GM23338 (cell line): Measurements from ENCODE around the gene XPNPEP1. TPM values are rescaled to one million over a fixed set of nuclear protein-coding genes. Genes with fewer than 3 reads are reported as not detected.

Source experiments
- ATAC-seq: fragments of 200-7000 bp; cut with Tn5 transposase; 3 replicates; pipeline ENCODE4 v1.9.1; 2020
- DNase-seq: peaks from one replicate; pipeline ENCODE4 v3.0.0-alpha.2; 2015; ENCODE audit warnings: low spot score
- H2AFZ ChIP-seq: fragments of 200-600 bp; sonication (generic); 2 replicates; pipeline ENCODE4 v1.8.0; 2016; ENCODE audit warnings: antibody characterized with exemption, mild to moderate bottlenecking, moderate library complexity
- H3F3A ChIP-seq: fragments of 200-600 bp; sonication (generic); replicated peaks from 2 replicates; pipeline ENCODE4 v1.8.0; 2017; ENCODE audit warnings: antibody characterized with exemption, mixed run types, low read depth
- H3K27ac ChIP-seq: fragments of 200-600 bp; sonication (generic); 2 replicates; pipeline ENCODE4 v1.6.1; 2016; ENCODE audit warnings: low read depth
- H3K27me3 ChIP-seq: fragments of 200-600 bp; sonication (generic); 2 replicates; pipeline ENCODE4 v1.8.0; 2016; ENCODE audit warnings: mild to moderate bottlenecking, mixed run types, moderate library complexity; ENCODE audit not compliant: insufficient read depth
- H3K36me3 ChIP-seq: fragments of 200-600 bp; sonication (generic); 2 replicates; pipeline ENCODE4 v1.8.0; 2016; ENCODE audit warnings: mild to moderate bottlenecking; ENCODE audit not compliant: insufficient read depth
- H3K4me1 ChIP-seq: fragments of 200-600 bp; sonication (generic); 2 replicates; pipeline ENCODE4 v1.8.0; 2016; ENCODE audit warnings: mild to moderate bottlenecking, moderate library complexity; ENCODE audit not compliant: insufficient read depth
- H3K4me2 ChIP-seq: fragments of 200-600 bp; sonication (generic); 2 replicates; pipeline ENCODE4 v1.7.1; 2017; ENCODE audit warnings: mixed run types
- H3K4me3 ChIP-seq: fragments of 200-600 bp; sonication (generic); 2 replicates; pipeline ENCODE4 v1.6.1; 2016; ENCODE audit warnings: mixed run types
- H3K79me2 ChIP-seq: fragments of 200-600 bp; sonication (generic); replicated peaks from 2 replicates; pipeline ENCODE4 v1.8.0; 2017; ENCODE audit warnings: mild to moderate bottlenecking; ENCODE audit not compliant: insufficient read depth
- H3K9me2 ChIP-seq: fragments of 200-600 bp; sonication (generic); 2 replicates; pipeline ENCODE4 v1.8.0; 2017; ENCODE audit not compliant: insufficient read depth
- H4K20me1 ChIP-seq: fragments of 200-600 bp; sonication (generic); replicated peaks from 2 replicates; pipeline ENCODE4 v1.8.0; 2017; ENCODE audit warnings: mild to moderate bottlenecking; ENCODE audit not compliant: insufficient read depth
- H3K27ac Mint-ChIP-seq: 2 replicates; pipeline ENCODE4 v1.8.0; 2020; ENCODE audit warnings: inconsistent platforms, mild to moderate bottlenecking, moderate library complexity, mixed read lengths
- H3K27me3 Mint-ChIP-seq: 3 replicates; pipeline ENCODE4 v1.8.0; 2022; ENCODE audit warnings: low read depth, mild to moderate bottlenecking, moderate library complexity, mixed read lengths, inconsistent platforms; ENCODE audit not compliant: insufficient read depth, poor library complexity
- H3K36me3 Mint-ChIP-seq: 3 replicates; pipeline ENCODE4 v1.8.0; 2021; ENCODE audit warnings: low read depth, mild to moderate bottlenecking, inconsistent platforms, moderate library complexity, mixed read lengths
- H3K4me1 Mint-ChIP-seq: 3 replicates; pipeline ENCODE4 v1.8.0; 2020; ENCODE audit warnings: mild to moderate bottlenecking, inconsistent platforms, mixed read lengths
- H3K4me3 Mint-ChIP-seq: 3 replicates; pipeline ENCODE4 v1.8.0; 2021; ENCODE audit warnings: moderate library complexity, mild to moderate bottlenecking, inconsistent platforms, mixed read lengths
- H3K9me3 Mint-ChIP-seq: 3 replicates; pipeline ENCODE4 v1.8.0; 2020; ENCODE audit warnings: moderate library complexity, mild to moderate bottlenecking, inconsistent platforms, mixed read lengths
- CREB1 ChIP-seq: fragments of 250-450 bp; sonication (Bioruptor Pico); IDR thresholded peaks from 2 replicates; pipeline ENCODE4 v1.5.0; 2020; ENCODE audit warnings: low read depth, mild to moderate bottlenecking, moderate library complexity
- CTCF ChIP-seq, 2 experiments: fragments of 200-600 bp in 1 of 2; sonication (generic) in 1 of 2; conservative IDR thresholded peaks; 2 replicates each; pipeline versions ENCODE4 v1.5.1 to v1.6.1; 2016 to 2017; ENCODE audit warnings: antibody characterized with exemption in 2 of 2, low read depth in 2 of 2, mild to moderate bottlenecking in 2 of 2, moderate library complexity in 1 of 2
- EZH2 ChIP-seq: fragments of 200-600 bp; sonication (generic); IDR thresholded peaks from one replicate; pipeline ENCODE4 v1.8.0; 2017; ENCODE audit warnings: antibody characterized with exemption, mild to moderate bottlenecking, low read depth; ENCODE audit not compliant: unreplicated experiment
- EZH2phosphoT487 ChIP-seq: fragments of 200-600 bp; sonication (generic); IDR thresholded peaks from one replicate; pipeline ENCODE4 v1.8.1; 2018; ENCODE audit warnings: antibody characterized with exemption; ENCODE audit not compliant: unreplicated experiment
- JUNB ChIP-seq: IDR thresholded peaks from one replicate; pipeline ENCODE4 v1.6.1; 2016; ENCODE audit warnings: antibody characterized with exemption; ENCODE audit not compliant: unreplicated experiment
- NANOG ChIP-seq: IDR thresholded peaks from 2 replicates; pipeline ENCODE4 v1.6.1; 2016; ENCODE audit warnings: antibody characterized with exemption, borderline replicate concordance
- POLR2AphosphoS5 ChIP-seq: IDR thresholded peaks from 2 replicates; pipeline ENCODE4 v1.6.1; 2016; ENCODE audit warnings: antibody characterized with exemption, low read depth
- REST ChIP-seq: IDR thresholded peaks from one replicate; pipeline ENCODE4 v1.6.1; 2018; ENCODE audit warnings: antibody characterized with exemption; ENCODE audit not compliant: unreplicated experiment
- STAT1 ChIP-seq: IDR thresholded peaks from one replicate; pipeline ENCODE4 v1.6.1; 2016; ENCODE audit warnings: antibody characterized with exemption; ENCODE audit not compliant: unreplicated experiment
- ZNF114 ChIP-seq: fragments of 250-450 bp; sonication (Bioruptor Pico); IDR thresholded peaks from 2 replicates; pipeline ENCODE4 v1.5.0; 2020; ENCODE audit warnings: mild to moderate bottlenecking, moderate library complexity
- ZNF331 ChIP-seq: fragments of 250-450 bp; sonication (Bioruptor Pico); IDR thresholded peaks from 2 replicates; pipeline ENCODE4 v1.5.0; 2020; ENCODE audit warnings: low read depth, mild to moderate bottlenecking, moderate library complexity
- ZNF462 ChIP-seq: fragments of 250-450 bp; sonication (Bioruptor Pico); IDR thresholded peaks from 2 replicates; pipeline ENCODE4 v1.5.0; 2020; ENCODE audit warnings: mild to moderate bottlenecking, moderate library complexity
- polyA plus RNA-seq: library from polyadenylated mRNA; unstranded; fragments of >200 nt; fragmentation: Nextera tagmentation; extraction: Ambion mirVana; gene quantifications from 2 replicates; pipeline ENCODE4 v1.2.1, GENCODE V29; 2016
- total RNA-seq: library from RNA; depleted of rRNA; stranded (reverse); fragments of >200 nt; shearing (Covaris generic); gene quantifications from 2 replicates; pipeline ENCODE4 v1.2.3, GENCODE V29; 2014
- TF ChIP-seq, protein P1 (sequence below): IDR thresholded peaks from 2 replicates; pipeline ENCODE4 v1.6.1; 2016; ENCODE audit warnings: antibody characterized with exemption

The XPNPEP1 gene
- total and polyA plus RNA-seq, 2 experiments from 2014 or later: 17.5 to 55.8 TPM

- TF ChIP-seq ZNF462 (CRISPR knock-in tag): no peak
- TF ChIP-seq POLR2AphosphoS5: no peak
- no peak for TF ChIP-seq EZH2phosphoT487
These were observed 6.3 kb upstream of the XPNPEP1 start (continued) for GRCh38 chr10:109929501-109930219.

DNA sequence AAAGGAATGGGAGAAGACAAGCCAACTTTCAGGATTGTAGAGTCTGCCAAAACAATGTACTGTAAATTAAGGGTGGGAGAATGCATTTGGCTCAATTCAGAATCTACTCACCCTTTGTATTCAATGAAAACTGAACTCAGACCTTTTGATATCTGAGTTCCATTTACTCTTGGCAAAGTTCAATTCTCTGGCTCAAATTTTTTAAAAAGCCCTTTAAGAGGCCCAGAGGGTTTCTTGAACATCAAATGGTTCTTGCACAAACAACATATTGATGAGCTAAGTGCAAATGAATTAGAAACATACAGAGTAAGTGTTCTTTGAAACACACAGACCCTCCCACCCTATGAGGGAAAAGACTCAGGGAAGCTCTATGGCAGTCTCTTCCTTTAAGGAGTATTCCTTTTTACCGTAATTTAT is 5.2 kb upstream of the XPNPEP1 start:
- DNase-seq (no peak), ATAC-seq (no peak)
- Mint-ChIP-seq H3K4me1 (peaks cover 45% of the 10 kb centered on the region), H3K36me3 (no peaks in the 10 kb centered on the region; the same call in 2 of the 3 replicates), H3K9me3 (peaks cover 8% of the 10 kb centered on the region; the same call in 1 of the 3 replicates), H3K4me3 (no peak overlapping the region), H3K27me3 (peaks cover 17% of the 10 kb centered on the region), H3K27ac (no peak overlapping the region)
- H3K36me3 ChIP-seq: no peaks in the 10 kb centered on the region
- peaks cover 12% of the 10 kb centered on the region for H3K27me3 ChIP-seq
- no peaks in the 10 kb centered on the region for H3K79me2 ChIP-seq
- H3K9me2 ChIP-seq: peaks cover 5% of the 10 kb centered on the region; the same call in 1 of the 2 replicates
- H3F3A ChIP-seq: no peaks in the 10 kb centered on the region
- no peak overlapping the region for H2AFZ ChIP-seq
- peaks cover 37% of the 10 kb centered on the region for H3K4me1 ChIP-seq
- H3K27ac ChIP-seq: no peak overlapping the region
- H4K20me1 ChIP-seq: no peaks in the 10 kb centered on the region
- H3K4me3 ChIP-seq: no peak overlapping the region
- no peak overlapping the region for H3K4me2 ChIP-seq
- TF ChIP-seq JUNB: no peak
- TF ChIP-seq ZNF114: no peak
- TF ChIP-seq, protein P1, sequence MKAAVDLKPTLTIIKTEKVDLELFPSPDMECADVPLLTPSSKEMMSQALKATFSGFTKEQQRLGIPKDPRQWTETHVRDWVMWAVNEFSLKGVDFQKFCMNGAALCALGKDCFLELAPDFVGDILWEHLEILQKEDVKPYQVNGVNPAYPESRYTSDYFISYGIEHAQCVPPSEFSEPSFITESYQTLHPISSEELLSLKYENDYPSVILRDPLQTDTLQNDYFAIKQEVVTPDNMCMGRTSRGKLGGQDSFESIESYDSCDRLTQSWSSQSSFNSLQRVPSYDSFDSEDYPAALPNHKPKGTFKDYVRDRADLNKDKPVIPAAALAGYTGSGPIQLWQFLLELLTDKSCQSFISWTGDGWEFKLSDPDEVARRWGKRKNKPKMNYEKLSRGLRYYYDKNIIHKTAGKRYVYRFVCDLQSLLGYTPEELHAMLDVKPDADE: no peak
- TF ChIP-seq CREB1 (CRISPR knock-in tag): no peak
- no peak for TF ChIP-seq REST
- TF ChIP-seq NANOG: no peak
- TF ChIP-seq STAT1: no peak
- no peak for TF ChIP-seq CTCF (conservative IDR thresholded peaks at IDR 0.05; ENCODE audit: low read depth in 2 of 2)
- no peak for TF ChIP-seq ZNF331 (CRISPR knock-in tag)
- TF ChIP-seq EZH2: no peak
